ENCODE data around the gene C17orf107. TPM values are rescaled to one million over a fixed set of nuclear protein-coding genes. Genes with fewer than 3 reads are reported as not detected.
A peak's percentile ranks its signal among the peaks of the same experiment; 100 is the strongest.

The C17orf107 gene
- polyA plus RNA-seq, 1 donor from 2014 or later = 0.45 TPM

DNA sequence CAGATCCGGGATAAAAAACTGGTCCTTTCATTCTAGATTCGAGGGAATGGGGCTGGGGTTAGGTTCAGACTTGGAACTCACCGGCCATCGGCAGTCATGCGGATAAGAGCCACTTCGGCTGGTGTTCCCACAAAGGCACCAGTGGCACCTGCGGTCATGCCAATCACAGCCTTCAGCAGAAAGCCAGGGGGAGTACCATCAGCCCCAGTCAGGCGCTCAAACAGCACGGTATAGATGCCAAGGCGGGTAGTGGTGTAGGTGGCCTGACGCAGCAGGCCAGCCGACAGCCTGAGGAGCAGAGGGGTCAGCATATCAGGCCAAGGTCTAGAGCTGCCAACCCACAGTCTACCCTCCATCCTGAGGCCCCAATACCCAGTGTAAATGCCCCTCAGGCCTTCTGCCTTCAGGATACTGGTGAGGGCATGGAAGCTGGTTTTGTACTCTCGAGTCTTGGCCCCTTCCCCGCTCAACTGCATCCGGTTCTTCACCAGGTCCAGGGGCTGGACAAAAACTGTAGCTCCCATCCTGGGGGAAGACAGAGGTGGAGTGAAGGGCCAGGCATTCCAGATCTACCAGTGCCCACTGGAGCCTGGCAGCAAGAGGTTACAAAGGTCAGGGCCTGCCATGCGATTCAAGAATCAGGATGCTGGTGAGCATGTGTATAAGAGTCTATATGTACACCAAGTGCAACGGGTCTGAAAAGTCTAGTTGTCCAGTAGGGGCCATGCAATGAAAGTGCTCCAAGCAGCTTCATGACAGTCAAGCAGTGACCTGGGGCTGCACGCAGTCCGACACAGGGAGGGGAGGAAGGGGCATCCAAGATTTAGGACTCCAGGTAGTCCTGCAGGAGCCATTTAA is 39.6 kb downstream of the C17orf107 start:
- Histone ChIP-seq H3F3A (ENCODE audit: insufficient read depth, low read length, poor library complexity, severe bottlenecking) (no peaks in the 10 kb centered on the region), H3K9me2 (ENCODE audit: insufficient read depth, low read length) (no peaks in the 10 kb centered on the region), H3K27ac (ENCODE audit: low read length) (peak overlapping the region; percentile 97), H3K9me3 (ENCODE audit: low read length) (no peaks in the 10 kb centered on the region), H3K79me2 (replicated peaks; ENCODE audit: insufficient read depth, low read length) (peaks cover 20% of the 10 kb centered on the region), H3K9ac (ENCODE audit: low read length) (peak overlapping the region; percentile 92), H2AFZ (ENCODE audit: low read depth, low read length) (no peak overlapping the region), H4K20me1 (ENCODE audit: insufficient read depth) (no peaks in the 10 kb centered on the region), H3K27me3 (ENCODE audit: insufficient read depth, low read depth, low read length) (no peaks in the 10 kb centered on the region), H3K36me3 (ENCODE audit: insufficient read depth, low read length) (no peaks in the 10 kb centered on the region), H3K4me2 (ENCODE audit: low read length) (peak overlapping the region; percentile 86), H3K4me3 (ENCODE audit: low read length) (peak overlapping the region; percentile 83)
- TF ChIP-seq EZH2 (IDR thresholded peaks at IDR 0.05; ENCODE audit: borderline replicate concordance, insufficient read depth, low read length, poor library complexity, severe bottlenecking) (no peak), REST (IDR thresholded peaks at IDR 0.05; ENCODE audit: borderline replicate concordance) (no peak), EP300 (conservative IDR thresholded peaks at IDR 0.05; ENCODE audit: poor library complexity, severe bottlenecking) (no peak), MXI1 (conservative IDR thresholded peaks at IDR 0.05; ENCODE audit: poor library complexity, severe bottlenecking) (no peak), POLR2AphosphoS5 (IDR thresholded peaks at IDR 0.05) (no peak), RAD21 (conservative IDR thresholded peaks at IDR 0.05) (no peak), SMC3 (conservative IDR thresholded peaks at IDR 0.05; ENCODE audit: poor library complexity) (no peak)
- TF ChIP-seq, protein P1, sequence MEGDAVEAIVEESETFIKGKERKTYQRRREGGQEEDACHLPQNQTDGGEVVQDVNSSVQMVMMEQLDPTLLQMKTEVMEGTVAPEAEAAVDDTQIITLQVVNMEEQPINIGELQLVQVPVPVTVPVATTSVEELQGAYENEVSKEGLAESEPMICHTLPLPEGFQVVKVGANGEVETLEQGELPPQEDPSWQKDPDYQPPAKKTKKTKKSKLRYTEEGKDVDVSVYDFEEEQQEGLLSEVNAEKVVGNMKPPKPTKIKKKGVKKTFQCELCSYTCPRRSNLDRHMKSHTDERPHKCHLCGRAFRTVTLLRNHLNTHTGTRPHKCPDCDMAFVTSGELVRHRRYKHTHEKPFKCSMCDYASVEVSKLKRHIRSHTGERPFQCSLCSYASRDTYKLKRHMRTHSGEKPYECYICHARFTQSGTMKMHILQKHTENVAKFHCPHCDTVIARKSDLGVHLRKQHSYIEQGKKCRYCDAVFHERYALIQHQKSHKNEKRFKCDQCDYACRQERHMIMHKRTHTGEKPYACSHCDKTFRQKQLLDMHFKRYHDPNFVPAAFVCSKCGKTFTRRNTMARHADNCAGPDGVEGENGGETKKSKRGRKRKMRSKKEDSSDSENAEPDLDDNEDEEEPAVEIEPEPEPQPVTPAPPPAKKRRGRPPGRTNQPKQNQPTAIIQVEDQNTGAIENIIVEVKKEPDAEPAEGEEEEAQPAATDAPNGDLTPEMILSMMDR (IDR thresholded peaks at IDR 0.05; ENCODE audit: poor library complexity, severe bottlenecking) = no peak

DNA sequence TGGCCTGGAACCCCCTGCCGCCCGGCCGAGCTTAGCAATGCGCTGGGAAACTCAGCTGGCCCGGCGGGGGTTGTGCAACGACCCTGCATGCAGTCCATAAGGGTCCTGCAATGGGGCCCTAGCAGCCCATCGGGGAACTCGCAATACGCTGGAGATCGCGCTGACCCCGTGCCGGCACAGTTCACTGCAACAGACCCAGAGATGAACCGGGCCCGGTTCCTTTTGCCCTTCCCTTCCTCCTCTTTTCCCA is 40.1 kb downstream of the C17orf107 start:
- TF ChIP-seq TAF1 (IDR thresholded peaks at IDR 0.05; ENCODE audit: low read depth) (no peak), MXI1 (conservative IDR thresholded peaks at IDR 0.05; ENCODE audit: poor library complexity, severe bottlenecking) (no peak)
- H3K9me2 ChIP-seq (ENCODE audit: insufficient read depth, low read length) = no peaks in the 10 kb centered on the region
- H2AFZ ChIP-seq (ENCODE audit: low read depth, low read length) = no peak overlapping the region
- H3K36me3 ChIP-seq (ENCODE audit: insufficient read depth, low read length) = no peaks in the 10 kb centered on the region
- no peaks in the 10 kb centered on the region for H3F3A ChIP-seq (ENCODE audit: insufficient read depth, low read length, poor library complexity, severe bottlenecking)
- peak overlapping the region; percentile 83 for H3K4me3 ChIP-seq (ENCODE audit: low read length)
- H3K4me2 ChIP-seq (ENCODE audit: low read length) = peak overlapping the region; percentile 86
- no peaks in the 10 kb centered on the region for H3K27me3 ChIP-seq (ENCODE audit: insufficient read depth, low read depth, low read length)
- peaks cover 20% of the 10 kb centered on the region for H3K79me2 ChIP-seq (replicated peaks; ENCODE audit: insufficient read depth, low read length)
- peak overlapping the region; percentile 97 for H3K27ac ChIP-seq (ENCODE audit: low read length)
- H3K9ac ChIP-seq (ENCODE audit: low read length) = peak overlapping the region; percentile 92
- H3K9me3 ChIP-seq (ENCODE audit: low read length) = no peaks in the 10 kb centered on the region
- no peaks in the 10 kb centered on the region for H4K20me1 ChIP-seq (ENCODE audit: insufficient read depth)

Data from neural cell (in vitro differentiated cells).